ENCODE measurements around the gene LSM14A.
"Not testable (repeated sequence)": the region's sequence is repeated elsewhere in the genome, so short reads cannot be mapped to it uniquely, and the experiment has no call there.

The LSM14A gene

GRCh38 chr19:34243876-34244578 lies 71.7 kb downstream of the LSM14A start:
- TF ChIP-seq POLR2A (IDR thresholded peaks at IDR 0.05; ENCODE audit: extremely low read depth, insufficient read length), result no peak
- TF ChIP-seq CTCF (IDR thresholded peaks at IDR 0.05; ENCODE audit: low read depth, low read length), result no peak
- no peak for TF ChIP-seq MYC (IDR thresholded peaks at IDR 0.05; ENCODE audit: low read depth, low read length)
- TF ChIP-seq, protein P1, sequence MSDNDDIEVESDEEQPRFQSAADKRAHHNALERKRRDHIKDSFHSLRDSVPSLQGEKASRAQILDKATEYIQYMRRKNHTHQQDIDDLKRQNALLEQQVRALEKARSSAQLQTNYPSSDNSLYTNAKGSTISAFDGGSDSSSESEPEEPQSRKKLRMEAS (IDR thresholded peaks at IDR 0.05; ENCODE audit: low read depth, low read length), result no peak

DNA sequence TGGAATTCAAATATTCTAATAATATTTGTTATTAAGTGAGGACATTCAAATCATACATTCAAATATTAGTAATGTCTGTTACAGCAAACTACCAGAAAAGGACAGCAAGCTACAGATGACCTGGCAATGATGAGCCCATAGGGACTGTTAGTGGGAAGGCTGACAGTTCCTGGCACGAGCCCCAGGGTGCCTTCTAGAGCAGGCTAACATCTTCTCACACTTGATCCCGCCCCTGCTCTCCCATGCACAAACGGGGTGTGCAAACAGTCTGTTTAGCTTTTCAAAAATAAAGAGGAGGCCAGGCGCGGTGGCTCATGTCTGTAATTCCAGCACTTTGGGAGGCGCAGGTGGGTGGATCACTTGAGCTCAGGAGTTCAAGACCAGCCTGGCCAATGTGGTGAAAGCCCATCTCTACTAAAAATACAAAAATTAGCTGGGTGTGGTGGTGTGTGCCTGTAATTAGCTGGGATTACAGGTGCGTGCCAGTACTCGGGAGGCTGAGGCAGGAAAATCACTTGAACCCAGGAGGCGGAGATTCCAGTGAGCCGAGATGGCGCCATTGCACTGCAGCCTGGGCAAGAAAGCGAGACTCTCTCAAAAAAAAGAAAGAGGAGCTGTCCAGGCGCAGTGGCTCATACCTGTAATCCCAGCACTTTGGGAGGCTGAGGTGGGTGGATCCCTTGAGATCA lies 72.5 kb downstream of the LSM14A start:
- TF ChIP-seq POLR2A (IDR thresholded peaks at IDR 0.05; ENCODE audit: extremely low read depth, insufficient read length) (no peak), CTCF (IDR thresholded peaks at IDR 0.05; ENCODE audit: low read depth, low read length) (no peak)
- H3K4me3 ChIP-seq (ENCODE audit: low read depth, low read length), result no peak overlapping the region

More at GRCh38 chr19:34243876-34244578, 71.7 kb downstream of the LSM14A start:
- peak; percentile 7 for DNase-seq (ENCODE audit: low read depth)
- H3K4me3 ChIP-seq (ENCODE audit: low read depth, low read length), result no peak overlapping the region

DNA sequence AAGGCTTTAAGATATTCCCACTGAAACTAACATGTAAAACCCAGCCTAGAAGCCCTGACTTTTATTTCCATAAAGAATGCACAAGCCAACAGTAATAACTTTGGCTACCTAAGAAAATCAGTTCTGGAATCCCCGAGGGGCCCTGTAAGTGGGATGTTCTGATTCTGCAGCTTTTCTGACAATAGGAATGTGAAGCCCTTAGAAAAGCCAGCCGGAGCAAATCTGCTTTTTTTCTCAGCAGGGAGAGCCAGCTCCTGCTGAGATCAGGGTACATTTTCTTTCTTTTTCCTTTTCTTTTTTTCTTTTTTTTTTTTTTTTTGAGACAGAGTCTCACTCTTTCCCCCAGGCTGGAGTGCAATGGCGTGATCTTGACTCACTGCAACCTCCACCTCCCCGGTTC lies 74.0 kb downstream of the LSM14A start:
- DNase-seq (ENCODE audit: low read depth), result no peak
- TF ChIP-seq POLR2A (IDR thresholded peaks at IDR 0.05; ENCODE audit: extremely low read depth, insufficient read length), result no peak
- TF ChIP-seq, protein P1 (IDR thresholded peaks at IDR 0.05; ENCODE audit: low read depth, low read length), result no peak
- TF ChIP-seq MYC (IDR thresholded peaks at IDR 0.05; ENCODE audit: low read depth, low read length), result no peak
- TF ChIP-seq CTCF (IDR thresholded peaks at IDR 0.05; ENCODE audit: low read depth, low read length), result no peak

More for the DNA sequence above, 72.5 kb downstream of the LSM14A start:
- DNase-seq (ENCODE audit: low read depth), result peak; percentile 23

GRCh38 chr19:34248941-34249340 lies 76.6 kb downstream of the LSM14A start:
- H3K4me3 ChIP-seq (ENCODE audit: low read depth, low read length), result no peak overlapping the region
- no peak for DNase-seq (ENCODE audit: low read depth)
- TF ChIP-seq POLR2A (IDR thresholded peaks at IDR 0.05; ENCODE audit: extremely low read depth, insufficient read length) (no peak), MYC (IDR thresholded peaks at IDR 0.05; ENCODE audit: low read depth, low read length) (no peak), CTCF (IDR thresholded peaks at IDR 0.05; ENCODE audit: low read depth, low read length) (no peak)
- TF ChIP-seq, protein P1 (IDR thresholded peaks at IDR 0.05; ENCODE audit: low read depth, low read length), result no peak

More for the DNA sequence above, 74.0 kb downstream of the LSM14A start:
- no peak overlapping the region for H3K4me3 ChIP-seq (ENCODE audit: low read depth, low read length)

- H3K4me3 ChIP-seq (ENCODE audit: low read depth, low read length); DNase-seq (ENCODE audit: low read depth): not testable (repeated sequence)
Measured at GRCh38 chr19:34253167-34253566, 80.9 kb downstream of the LSM14A start.

GRCh38 chr19:34253681-34254045 lies 81.4 kb downstream of the LSM14A start:
- not testable (repeated sequence) for DNase-seq (ENCODE audit: low read depth)
- peak overlapping the region; percentile 66 for H3K4me3 ChIP-seq (ENCODE audit: low read depth, low read length)

All from NB4 (cell line).